ENCODE results near the gene MET.

DNA sequence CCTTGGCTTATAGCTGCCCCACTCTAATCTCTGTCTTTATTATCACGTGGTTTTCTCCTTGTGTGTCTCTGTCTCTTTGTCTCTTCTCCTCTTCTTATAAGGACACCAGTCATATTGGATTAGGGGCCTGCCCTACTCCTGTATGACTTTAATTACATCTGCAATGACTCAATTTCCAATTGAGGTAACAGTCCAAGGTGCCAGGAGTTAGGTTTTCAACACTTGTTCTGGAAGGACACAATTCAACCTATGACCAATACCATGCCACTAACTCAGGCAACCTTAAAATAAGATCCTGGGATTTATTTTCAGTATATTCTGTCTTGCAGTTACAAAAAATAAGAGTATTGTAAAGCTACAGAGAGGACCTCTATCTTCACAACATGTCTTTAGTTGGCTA is 21.6 kb upstream of the MET start:
- TF ChIP-seq, protein P1, sequence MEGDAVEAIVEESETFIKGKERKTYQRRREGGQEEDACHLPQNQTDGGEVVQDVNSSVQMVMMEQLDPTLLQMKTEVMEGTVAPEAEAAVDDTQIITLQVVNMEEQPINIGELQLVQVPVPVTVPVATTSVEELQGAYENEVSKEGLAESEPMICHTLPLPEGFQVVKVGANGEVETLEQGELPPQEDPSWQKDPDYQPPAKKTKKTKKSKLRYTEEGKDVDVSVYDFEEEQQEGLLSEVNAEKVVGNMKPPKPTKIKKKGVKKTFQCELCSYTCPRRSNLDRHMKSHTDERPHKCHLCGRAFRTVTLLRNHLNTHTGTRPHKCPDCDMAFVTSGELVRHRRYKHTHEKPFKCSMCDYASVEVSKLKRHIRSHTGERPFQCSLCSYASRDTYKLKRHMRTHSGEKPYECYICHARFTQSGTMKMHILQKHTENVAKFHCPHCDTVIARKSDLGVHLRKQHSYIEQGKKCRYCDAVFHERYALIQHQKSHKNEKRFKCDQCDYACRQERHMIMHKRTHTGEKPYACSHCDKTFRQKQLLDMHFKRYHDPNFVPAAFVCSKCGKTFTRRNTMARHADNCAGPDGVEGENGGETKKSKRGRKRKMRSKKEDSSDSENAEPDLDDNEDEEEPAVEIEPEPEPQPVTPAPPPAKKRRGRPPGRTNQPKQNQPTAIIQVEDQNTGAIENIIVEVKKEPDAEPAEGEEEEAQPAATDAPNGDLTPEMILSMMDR (IDR thresholded peaks at IDR 0.05) = no peak
- TF ChIP-seq EZH2 (IDR thresholded peaks at IDR 0.05) = no peak
- TF ChIP-seq EZH2phosphoT487 (IDR thresholded peaks at IDR 0.05) = no peak
